Cardiac muscle cell (in vitro differentiated cells and primary cell): ENCODE data around the gene IQCH. TPM values are rescaled to one million over a fixed set of nuclear protein-coding genes. Genes with fewer than 3 reads are reported as not detected.

Source experiments
- DNase-seq, 2 donors: peaks; one replicate each; pipeline versions ENCODE4 v3.0.0 to v3.0.0-alpha.2; 2010 to 2017; ENCODE audit warnings: low read depth in 1 of 2, low spot score in 1 of 2
- H3K27ac ChIP-seq: fragments of 200-600 bp; sonication (generic); 2 replicates; pipeline ENCODE4 v1.5.1; 2016
- H3K27me3 ChIP-seq: fragments of 200-600 bp; sonication (generic); 2 replicates; pipeline ENCODE4 v1.6.0; 2016; ENCODE audit warnings: control low read depth
- H3K36me3 ChIP-seq: fragments of 200-600 bp; sonication (generic); 2 replicates; pipeline ENCODE4 v1.5.1; 2016; ENCODE audit warnings: control low read depth
- H3K4me1 ChIP-seq: fragments of 200-600 bp; sonication (generic); 2 replicates; pipeline ENCODE4 v1.8.1; 2017; ENCODE audit warnings: low read depth, mild to moderate bottlenecking, mixed run types
- H3K4me3 ChIP-seq: fragments of 200-600 bp; sonication (generic); 2 replicates; pipeline ENCODE4 v1.5.1; 2016; ENCODE audit warnings: mild to moderate bottlenecking
- H3K9me3 ChIP-seq: fragments of 200-600 bp; sonication (generic); 2 replicates; pipeline ENCODE4 v1.5.1; 2017; ENCODE audit warnings: low read depth, mild to moderate bottlenecking, control low read depth
- CTCF ChIP-seq: IDR thresholded peaks from 2 replicates; pipeline ENCODE4 v1.5.1; 2012; ENCODE audit warnings: low read depth, mild to moderate bottlenecking, low read length
- polyA plus RNA-seq: library from polyadenylated mRNA; unstranded; fragments of >200 nt; fragmentation: Nextera tagmentation; extraction: Ambion mirVana; gene quantifications from 2 replicates; pipeline ENCODE4 v1.2.1, GENCODE V29; 2016
- total RNA-seq: library from RNA; depleted of rRNA; stranded (reverse); fragments of >200 nt; gene quantifications from 2 replicates; pipeline ENCODE4 v1.2.3, GENCODE V29; 2016

IQCH gene
- total and polyA plus RNA-seq, 2 experiments from 2014 or later, result 5.9 to 6.9 TPM

- H3K4me1 ChIP-seq, result peaks cover 15% of the 10 kb centered on the region
- peak within 1 kb of the TSS; percentile 97 for H3K27ac ChIP-seq
- peak within 1 kb of the TSS; percentile 54 for H3K4me3 ChIP-seq
- peak; percentile 85 to 86 for DNase-seq
- H3K36me3 ChIP-seq, result no peaks in the 10 kb centered on the region
- TF ChIP-seq CTCF, result no peak
- no peaks in the 10 kb centered on the region for H3K9me3 ChIP-seq
- no peaks in the 10 kb centered on the region for H3K27me3 ChIP-seq
Measured at GRCh38 chr15:67521029-67521782, 266.6 kb downstream of the IQCH start, which contains the start of gene C15orf61. Gene C15orf61 (plus strand): TSS chr15:67521131. CDS start chr15:67521249, 118 bp downstream.

GRCh38 chr15:67521783-67522568 lies 267.4 kb downstream of the IQCH start:
- Histone ChIP-seq H3K9me3 (no peaks in the 10 kb centered on the region), H3K27ac (peak overlapping the region; percentile 97), H3K36me3 (no peaks in the 10 kb centered on the region), H3K27me3 (no peaks in the 10 kb centered on the region), H3K4me1 (peaks cover 15% of the 10 kb centered on the region), H3K4me3 (peak overlapping the region; percentile 54)
- DNase-seq, result peak in 1 of 2 donors; percentile 44
- no peak for TF ChIP-seq CTCF

GRCh38 chr15:67523330-67523729 lies 268.7 kb downstream of the IQCH start:
- DNase-seq, result no peak
- Histone ChIP-seq H3K4me3 (no peak overlapping the region), H3K9me3 (no peaks in the 10 kb centered on the region)

GRCh38 chr15:67524235-67524634 lies 269.6 kb downstream of the IQCH start:
- no peak for DNase-seq
- no peaks in the 10 kb centered on the region for H3K27me3 ChIP-seq
- no peak overlapping the region for H3K27ac ChIP-seq
- no peak overlapping the region for H3K4me3 ChIP-seq
- H3K36me3 ChIP-seq, result no peaks in the 10 kb centered on the region
- TF ChIP-seq CTCF, result no peak
- H3K4me1 ChIP-seq, result peaks cover 22% of the 10 kb centered on the region
- no peaks in the 10 kb centered on the region for H3K9me3 ChIP-seq

More at GRCh38 chr15:67523330-67523729, 268.7 kb downstream of the IQCH start:
- Histone ChIP-seq H3K36me3 (no peaks in the 10 kb centered on the region), H3K4me1 (peaks cover 18% of the 10 kb centered on the region), H3K27ac (no peak overlapping the region), H3K27me3 (no peaks in the 10 kb centered on the region)
- TF ChIP-seq CTCF, result no peak

GRCh38 chr15:67528513-67528912 lies 273.9 kb downstream of the IQCH start:
- H3K36me3 ChIP-seq, result no peaks in the 10 kb centered on the region
- no peaks in the 10 kb centered on the region for H3K9me3 ChIP-seq
- peaks cover 3% of the 10 kb centered on the region for H3K27me3 ChIP-seq
- H3K27ac ChIP-seq, result no peak overlapping the region
- H3K4me1 ChIP-seq, result peaks cover 7% of the 10 kb centered on the region
- no peak overlapping the region for H3K4me3 ChIP-seq
- DNase-seq, result no peak
- no peak for TF ChIP-seq CTCF
